Fibroblast of pulmonary artery (primary cell): ENCODE measurements around the gene ATP9B.

Experiments
- DNase-seq: peaks from one replicate; pipeline ENCODE4 v3.0.0-alpha.2; 2010; ENCODE audit warnings: low read depth
- H3K4me3 ChIP-seq: replicated peaks from 2 replicates; pipeline ENCODE4 v1.5.1; 2011; ENCODE audit warnings: low read depth, mild to moderate bottlenecking, control low read depth, low read length, moderate library complexity
- TF ChIP-seq, protein P1 (sequence below): IDR thresholded peaks from 2 replicates; pipeline ENCODE4 v1.5.1; 2011; ENCODE audit warnings: mild to moderate bottlenecking, control low read depth, low read length, inconsistent platforms; ENCODE audit errors: missing control alignments

Gene ATP9B

DNA sequence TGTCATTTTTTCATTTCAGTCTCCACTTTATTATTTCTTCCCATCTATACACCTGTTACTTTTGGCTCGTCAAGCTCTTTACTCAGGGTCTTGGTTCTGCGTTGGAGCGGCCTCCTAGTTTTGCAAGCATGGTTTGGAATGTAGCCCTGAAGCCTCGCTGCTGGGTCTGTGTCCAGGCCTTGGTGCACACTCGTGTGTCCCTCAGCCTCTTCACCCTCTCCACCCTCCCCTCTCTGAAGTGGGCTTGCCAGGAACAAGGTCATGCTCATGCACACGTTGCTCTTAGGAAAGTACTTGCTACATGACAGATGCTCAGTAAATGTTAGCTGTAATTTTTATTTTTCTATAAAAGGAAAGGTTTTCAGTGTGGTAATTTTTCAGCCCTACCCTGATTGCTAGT is 147.0 kb downstream of the ATP9B start:
- no peak for DNase-seq
- TF ChIP-seq, protein P1, sequence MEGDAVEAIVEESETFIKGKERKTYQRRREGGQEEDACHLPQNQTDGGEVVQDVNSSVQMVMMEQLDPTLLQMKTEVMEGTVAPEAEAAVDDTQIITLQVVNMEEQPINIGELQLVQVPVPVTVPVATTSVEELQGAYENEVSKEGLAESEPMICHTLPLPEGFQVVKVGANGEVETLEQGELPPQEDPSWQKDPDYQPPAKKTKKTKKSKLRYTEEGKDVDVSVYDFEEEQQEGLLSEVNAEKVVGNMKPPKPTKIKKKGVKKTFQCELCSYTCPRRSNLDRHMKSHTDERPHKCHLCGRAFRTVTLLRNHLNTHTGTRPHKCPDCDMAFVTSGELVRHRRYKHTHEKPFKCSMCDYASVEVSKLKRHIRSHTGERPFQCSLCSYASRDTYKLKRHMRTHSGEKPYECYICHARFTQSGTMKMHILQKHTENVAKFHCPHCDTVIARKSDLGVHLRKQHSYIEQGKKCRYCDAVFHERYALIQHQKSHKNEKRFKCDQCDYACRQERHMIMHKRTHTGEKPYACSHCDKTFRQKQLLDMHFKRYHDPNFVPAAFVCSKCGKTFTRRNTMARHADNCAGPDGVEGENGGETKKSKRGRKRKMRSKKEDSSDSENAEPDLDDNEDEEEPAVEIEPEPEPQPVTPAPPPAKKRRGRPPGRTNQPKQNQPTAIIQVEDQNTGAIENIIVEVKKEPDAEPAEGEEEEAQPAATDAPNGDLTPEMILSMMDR = no peak
- H3K4me3 ChIP-seq = no peak overlapping the region

DNA sequence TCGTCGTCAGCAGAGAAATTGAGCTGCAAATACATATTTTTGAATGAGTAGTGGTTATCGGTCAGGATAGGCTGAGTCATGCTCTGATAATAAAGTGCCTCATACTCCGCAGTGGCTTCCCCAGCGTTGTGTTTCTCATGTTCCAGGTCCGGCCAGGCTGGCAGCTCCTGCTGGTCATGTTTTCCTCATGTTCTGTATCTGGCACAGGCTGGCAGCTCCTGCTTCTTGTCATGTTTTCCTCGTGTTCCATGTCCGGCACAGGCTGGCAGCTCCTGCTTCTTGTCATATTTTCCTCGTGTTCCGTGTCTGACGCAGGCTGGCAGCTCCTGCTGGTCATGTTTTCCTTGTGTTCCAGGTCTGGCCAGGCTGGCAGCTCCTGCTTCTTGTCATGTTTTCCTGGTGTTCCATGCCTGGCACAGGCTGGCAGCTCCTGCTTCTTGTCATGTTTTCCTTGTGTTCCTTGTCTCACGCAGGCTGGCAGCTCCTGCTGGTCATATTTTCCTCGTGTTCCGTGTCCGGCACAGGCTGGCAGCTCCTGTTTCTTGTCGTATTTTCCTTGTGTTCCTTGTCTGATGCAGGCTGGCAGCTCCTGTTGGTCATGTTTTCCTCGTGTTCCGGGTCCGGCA is 148.9 kb downstream of the ATP9B start:
- no peak overlapping the region for H3K4me3 ChIP-seq
- peak; percentile 33 for DNase-seq
- TF ChIP-seq, protein P1 = no peak

DNA sequence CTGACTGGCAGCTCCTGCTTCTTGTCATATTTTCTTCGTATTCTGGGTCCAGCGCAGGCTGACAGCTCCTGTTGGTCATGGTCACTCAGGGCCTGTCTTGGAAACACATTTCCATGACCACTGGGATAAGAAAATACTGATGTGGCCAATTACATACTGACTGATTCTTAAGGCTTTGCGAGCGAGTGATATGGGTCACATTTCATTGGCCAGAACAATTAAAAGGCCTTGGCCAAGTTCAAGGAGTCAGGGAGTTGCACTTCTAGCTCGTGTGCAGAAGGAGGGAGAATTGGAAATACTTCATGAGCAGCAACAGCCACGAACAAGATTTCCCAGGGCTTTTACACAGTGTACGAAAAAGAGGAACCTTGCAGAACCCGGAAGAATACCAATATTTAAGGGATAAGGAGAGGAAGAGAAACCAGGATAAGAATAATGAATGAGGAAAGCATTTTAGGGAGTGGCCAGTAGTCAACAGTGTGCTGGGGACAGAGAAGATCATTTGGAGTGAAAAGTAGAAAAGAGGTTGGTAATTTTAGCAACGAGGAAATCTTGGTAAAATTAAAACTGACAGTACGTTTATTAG is 149.5 kb downstream of the ATP9B start:
- no peak overlapping the region for H3K4me3 ChIP-seq
- TF ChIP-seq, protein P1 = no peak
- DNase-seq = no peak

DNA sequence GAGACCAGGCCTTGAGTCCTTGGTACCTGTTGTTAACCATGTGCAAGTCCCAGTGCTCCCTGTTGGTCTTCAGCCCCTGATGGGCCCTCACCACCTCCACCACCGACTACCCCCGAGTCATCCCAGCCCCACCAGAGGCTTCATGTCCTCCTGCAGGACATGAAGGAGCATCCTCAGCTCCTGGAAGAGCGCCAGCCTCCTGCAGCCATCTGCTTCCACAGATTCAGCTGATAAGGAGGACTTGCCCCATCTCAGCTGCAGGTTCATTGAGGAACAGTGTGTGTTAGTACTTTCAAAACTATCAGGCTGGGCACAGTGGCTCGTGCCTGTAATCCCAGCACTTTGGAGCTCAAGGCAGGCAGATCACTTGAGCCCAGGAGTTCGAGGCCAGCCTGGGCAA is 151.9 kb downstream of the ATP9B start:
- no peak for DNase-seq
- TF ChIP-seq, protein P1 = no peak

DNA sequence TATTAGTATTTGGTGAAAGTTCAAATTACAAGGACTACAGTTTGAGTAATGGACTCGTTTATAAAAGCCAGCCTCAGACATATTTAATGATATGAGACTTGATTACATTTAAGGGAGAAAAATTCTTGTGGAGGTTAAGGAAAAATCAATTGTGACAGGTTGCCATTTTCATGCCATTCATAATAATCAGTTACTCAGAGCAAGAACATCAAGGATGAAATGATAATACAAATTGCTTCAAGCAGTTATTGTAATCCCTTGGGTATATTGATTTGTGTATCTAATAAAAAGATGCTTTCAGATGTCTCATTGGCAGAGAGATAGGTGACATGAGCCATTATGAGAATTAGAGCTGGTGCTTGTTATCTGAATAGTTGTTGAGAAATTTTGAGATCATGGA is 153.6 kb downstream of the ATP9B start:
- H3K4me3 ChIP-seq = no peak overlapping the region
- TF ChIP-seq, protein P1 = no peak
- no peak for DNase-seq

More for the DNA sequence above, 151.9 kb downstream of the ATP9B start:
- no peak overlapping the region for H3K4me3 ChIP-seq

DNA sequence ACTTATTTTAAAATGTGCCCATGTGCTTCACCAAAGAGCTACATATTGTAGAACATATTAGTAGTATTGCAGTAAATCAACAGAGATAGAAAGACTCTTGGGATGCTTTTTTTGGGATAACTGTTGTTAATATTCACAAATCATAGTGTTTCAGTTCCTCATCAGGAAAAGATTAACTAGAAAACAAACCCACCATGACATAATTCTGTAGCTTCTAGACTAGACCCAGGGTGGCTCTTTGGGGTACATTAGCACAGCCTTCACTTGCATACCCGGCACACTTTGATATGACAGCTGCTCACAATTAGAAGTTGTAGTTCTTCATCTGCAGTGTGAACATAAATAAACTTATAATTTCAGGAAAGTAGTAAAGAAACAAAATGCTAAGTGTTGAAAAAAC is 154.2 kb downstream of the ATP9B start:
- TF ChIP-seq, protein P1 = no peak
- no peak for DNase-seq
- no peak overlapping the region for H3K4me3 ChIP-seq

DNA sequence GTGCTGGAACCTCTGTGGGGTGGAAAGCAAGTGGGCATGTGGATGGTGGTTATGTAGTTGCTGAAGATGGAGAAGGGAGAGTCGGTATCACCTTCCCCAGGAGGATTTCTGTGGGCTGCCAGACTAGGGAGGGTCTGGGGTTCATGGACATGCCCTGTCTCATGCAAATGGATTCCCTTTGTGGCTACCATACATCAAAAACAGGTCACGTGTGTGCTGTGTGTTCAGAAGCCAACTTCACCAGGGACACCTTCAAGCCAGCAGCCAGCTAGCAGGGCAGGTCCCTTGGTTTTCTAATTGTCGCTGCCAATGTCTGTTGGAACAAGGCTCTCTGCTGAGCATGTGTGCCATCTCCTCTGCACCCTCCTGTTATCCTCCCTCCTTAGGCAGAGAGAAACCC is 155.2 kb downstream of the ATP9B start:
- TF ChIP-seq, protein P1 = no peak
- H3K4me3 ChIP-seq = no peak overlapping the region
- no peak for DNase-seq
